HCT116 (cell line): Measurements from ENCODE around the gene PKP3. TPM values are rescaled to one million over a fixed set of nuclear protein-coding genes. Genes with fewer than 3 reads are reported as not detected.

Source experiments
- ATAC-seq: fragments of 200-7000 bp; cut with Tn5 transposase; 2 replicates; pipeline ENCODE4 v1.9.1; 2020; ENCODE audit warnings: mild to moderate bottlenecking, moderate library complexity
- BruUV-seq: library from RNA; stranded (reverse); fragments of 400-500 nt; replicated peaks from 2 replicates; lab custom pipeline; 2021; lab: Mats Ljungman, UMichigan
- CTCF ChIA-PET: fragments of 300-600 bp; sonication (Branson Sonifier 250); formaldehyde crosslinking; loops from one replicate; lab custom pipeline; 2021; ENCODE audit warnings: antibody characterized with exemption; lab: Charles Lee
- POLR2A ChIA-PET: fragments of 300-600, 350-600 bp; sonication (Branson Sonifier 250); formaldehyde crosslinking; loops from one replicate; lab custom pipeline; 2021; ENCODE audit warnings: antibody characterized with exemption; lab: Charles Lee
- RAD21 ChIA-PET, 2 experiments: fragments of 300-600 bp; sonication (Branson Sonifier 250); formaldehyde crosslinking; loops; one replicate each; lab custom pipeline; 2023; ENCODE audit warnings: low total read pairs in 2 of 2; ENCODE audit not compliant: uncharacterized antibody in 2 of 2, unreplicated experiment in 2 of 2, low non-redundant PET in 1 of 2; lab: Charles Lee
- DNase-seq: peaks from one replicate; pipeline ENCODE4 v3.0.0-alpha.2; 2010; ENCODE audit warnings: low read depth, low spot score
- H2AFZ ChIP-seq: fragments of 200-600 bp; shearing (Covaris generic), sonication (generic); 2 replicates; pipeline ENCODE4 v1.6.1; 2017; ENCODE audit warnings: low read depth, mixed run types, mixed read lengths, antibody characterized with exemption, low read length; ENCODE audit not compliant: poor library complexity, severe bottlenecking
- H3K27ac ChIP-seq: 2 replicates; pipeline ENCODE4 v1.5.1; 2012; ENCODE audit warnings: low read depth, low read length
- H3K27me3 ChIP-seq: fragments of 200-600 bp; sonication (generic); 2 replicates; pipeline ENCODE4 v1.6.1; 2016; ENCODE audit warnings: mixed run types, low read length, mixed read lengths; ENCODE audit not compliant: insufficient read depth
- H3K36me3 ChIP-seq, 2 experiments: fragments of 200-500 bp in 1 of 2; fragments of 200-600 bp in 1 of 2; sonication (Bioruptor generic) in 1 of 2; sonication (generic) in 1 of 2; 2 replicates each; pipeline versions ENCODE4 v1.5.1 to v1.6.1; 2014 to 2016; ENCODE audit warnings: low read length in 2 of 2, inconsistent platforms in 1 of 2, mixed read lengths in 1 of 2, mixed run types in 1 of 2; ENCODE audit not compliant: insufficient read depth in 2 of 2, control insufficient read depth in 1 of 2
- H3K4me1 ChIP-seq, 2 experiments: fragments of 200-600 bp in 1 of 2; sonication (generic) in 1 of 2; 2 replicates each; pipeline versions ENCODE4 v1.5.1 to v1.6.1; 2012 to 2017; ENCODE audit warnings: low read length in 2 of 2, inconsistent platforms in 1 of 2, mild to moderate bottlenecking in 1 of 2, mixed read lengths in 1 of 2, mixed run types in 1 of 2, moderate library complexity in 1 of 2; ENCODE audit not compliant: insufficient read depth in 2 of 2, control insufficient read depth in 1 of 2
- H3K4me2 ChIP-seq: fragments of 200-600 bp; sonication (generic); 2 replicates; pipeline ENCODE4 v1.6.1; 2017; ENCODE audit warnings: mixed run types, low read length, mixed read lengths
- H3K4me3 ChIP-seq, 2 experiments: fragments of 200-600 bp in 1 of 2; sonication (generic) in 1 of 2; replicated peaks in 1 of 2; 2 replicates each; pipeline ENCODE4 v1.5.1; 2011 to 2016; ENCODE audit warnings: low read length in 2 of 2, control low read depth in 1 of 2, low read depth in 1 of 2, mild to moderate bottlenecking in 1 of 2, mixed read lengths in 1 of 2, mixed run types in 1 of 2
- H3K79me2 ChIP-seq: fragments of 200-600 bp; sonication (generic); 2 replicates; pipeline ENCODE4 v1.6.1; 2017; ENCODE audit warnings: mild to moderate bottlenecking, mixed run types, low read length, moderate library complexity, mixed read lengths; ENCODE audit not compliant: insufficient read depth
- H3K9ac ChIP-seq: fragments of 200-600 bp; sonication (generic); 2 replicates; pipeline ENCODE4 v1.6.1; 2016; ENCODE audit warnings: low read length, mixed read lengths
- H3K9me2 ChIP-seq: fragments of 200-600 bp; sonication (generic), shearing (Covaris generic); 2 replicates; pipeline ENCODE4 v1.6.1; 2017; ENCODE audit warnings: mixed run types, mild to moderate bottlenecking, moderate library complexity; ENCODE audit not compliant: insufficient read depth
- H3K9me3 ChIP-seq, 2 experiments: fragments of 200-500 bp in 1 of 2; fragments of 200-600 bp in 1 of 2; sonication (Bioruptor generic) in 1 of 2; sonication (generic) in 1 of 2; 2 replicates each; pipeline ENCODE4 v1.6.1; 2014 to 2017; ENCODE audit warnings: low read length in 2 of 2, mixed read lengths in 2 of 2, inconsistent platforms in 1 of 2, low read depth in 1 of 2, mild to moderate bottlenecking in 1 of 2, mixed run types in 1 of 2, moderate library complexity in 1 of 2; ENCODE audit not compliant: control insufficient read depth in 1 of 2, insufficient read depth in 1 of 2
- H4K20me1 ChIP-seq: fragments of 200-600 bp; sonication (generic), shearing (Covaris generic); 2 replicates; pipeline ENCODE4 v1.6.1; 2017; ENCODE audit warnings: mixed run types, mild to moderate bottlenecking, moderate library complexity; ENCODE audit not compliant: insufficient read depth
- CBX3 ChIP-seq: IDR thresholded peaks from 2 replicates; pipeline ENCODE4 v1.6.1; 2012; ENCODE audit warnings: low read depth
- CEBPB ChIP-seq: IDR thresholded peaks from 2 replicates; pipeline ENCODE4 v1.6.1; 2012; ENCODE audit warnings: low read depth
- EGR1 ChIP-seq: IDR thresholded peaks from 2 replicates; pipeline ENCODE4 v1.6.1; 2012; ENCODE audit warnings: low read depth
- ELF1 ChIP-seq: IDR thresholded peaks from 2 replicates; pipeline ENCODE4 v1.6.1; 2012; ENCODE audit warnings: low read depth, borderline replicate concordance
- EZH2phosphoT487 ChIP-seq: fragments of 200-600 bp; IDR thresholded peaks from 2 replicates; pipeline ENCODE4 v1.6.1; 2018; ENCODE audit warnings: antibody characterized with exemption, borderline replicate concordance
- JUND ChIP-seq: IDR thresholded peaks from 2 replicates; pipeline ENCODE4 v1.6.1; 2012
- POLR2A ChIP-seq: IDR thresholded peaks from 2 replicates; pipeline ENCODE4 v1.7.0; 2011; ENCODE audit warnings: borderline replicate concordance; ENCODE audit not compliant: insufficient read depth, insufficient read length; ENCODE audit errors: extremely low read depth
- REST ChIP-seq: IDR thresholded peaks from 2 replicates; pipeline ENCODE4 v1.6.1; 2012; ENCODE audit warnings: low read depth
- SIN3A ChIP-seq: IDR thresholded peaks from 2 replicates; pipeline ENCODE4 v1.6.1; 2012; ENCODE audit warnings: low read depth
- SP1 ChIP-seq: IDR thresholded peaks from 2 replicates; pipeline ENCODE4 v1.6.1; 2012; ENCODE audit warnings: low read depth
- SRF ChIP-seq: IDR thresholded peaks from 2 replicates; pipeline ENCODE4 v1.6.1; 2012; ENCODE audit warnings: low read depth
- ZFX ChIP-seq: fragments of 450-650 bp; IDR thresholded peaks from 2 replicates; pipeline ENCODE4 v1.6.1; 2017
- intact Hi-C: fragments of 100-400 bp; cut with micrococcal nuclease; formaldehyde crosslinking; loops from 2 replicates; pipeline ENCODE4 v1.10.0; 2022
- total RNA-seq: library from RNA; stranded (reverse); gene quantifications from one replicate; pipeline ENCODE4 v1.2.1, GENCODE V29; 2021; ENCODE audit not compliant: unreplicated experiment
- TF ChIP-seq, protein P1 (sequence below): IDR thresholded peaks from 2 replicates; pipeline ENCODE4 v1.6.1; 2012

Gene PKP3
- total RNA-seq, 1 experiment from 2014 or later = 157 TPM

DNA sequence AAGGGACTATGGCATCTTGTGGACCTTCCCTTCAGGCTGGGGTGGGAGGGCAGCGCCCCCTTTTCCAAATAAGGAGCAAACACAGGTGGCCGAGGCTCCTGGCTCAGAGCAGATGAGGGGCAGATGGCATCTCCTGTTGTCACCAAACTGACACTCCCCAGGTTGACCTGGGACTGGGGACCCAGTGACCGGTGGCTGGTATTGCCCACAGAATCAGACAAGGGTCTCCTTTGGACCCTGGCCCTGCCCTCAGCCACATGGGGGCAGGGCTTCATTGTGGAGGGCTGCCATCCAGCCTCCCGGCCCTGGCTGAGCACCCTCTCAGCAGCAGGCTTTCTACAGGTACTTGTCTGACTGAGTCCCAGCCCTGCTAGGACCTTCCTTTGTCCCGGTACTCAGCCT, 21.6 kb downstream of the PKP3 start:
- CTCF ChIA-PET = interaction anchor here (1.6 kb wide), 1 partner anchor 33 kb away, joined by 11 read pairs; no protein-coding TSS in a partner anchor
- RAD21 ChIA-PET = no interaction called here
- intact Hi-C loops = no loop called here

More for the DNA sequence above, 21.6 kb downstream of the PKP3 start:
- no peak overlapping the region for H2AFZ ChIP-seq
- TF ChIP-seq SP1 (no peak), CEBPB (no peak), REST (no peak), EZH2phosphoT487 (no peak), EGR1 (no peak), SRF (no peak), ZFX (no peak), POLR2A (no peak), CBX3 (no peak), JUND (no peak), ELF1 (no peak), SIN3A (no peak)
- TF ChIP-seq, protein P1, sequence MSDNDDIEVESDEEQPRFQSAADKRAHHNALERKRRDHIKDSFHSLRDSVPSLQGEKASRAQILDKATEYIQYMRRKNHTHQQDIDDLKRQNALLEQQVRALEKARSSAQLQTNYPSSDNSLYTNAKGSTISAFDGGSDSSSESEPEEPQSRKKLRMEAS = no peak
- H3K36me3 ChIP-seq = no peaks in the 10 kb centered on the region
- peaks cover 19 to 33% of the 10 kb centered on the region in 2 experiments for H3K4me1 ChIP-seq
- POLR2A ChIA-PET = interaction anchor here (1.9 kb wide), 1 partner anchor 9 kb away, joined by 11 read pairs; no protein-coding TSS in a partner anchor
- H3K4me2 ChIP-seq = peak overlapping the region; percentile 93
- ATAC-seq = no peak
- no peak for DNase-seq
- peak overlapping the region; percentile 70 for H3K9ac ChIP-seq
- H3K79me2 ChIP-seq = no peaks in the 10 kb centered on the region; the same call in 1 of the 2 replicates
- H3K4me3 ChIP-seq = peak overlapping the region in 1 of 2 experiments; percentile 66; a peak in 2 of 4 replicates
- no peaks in the 10 kb centered on the region for H3K9me3 ChIP-seq
- no TSS peak for BruUV-seq
- no peaks in the 10 kb centered on the region for H3K9me2 ChIP-seq
- H3K27ac ChIP-seq = no peak overlapping the region; the same call in 1 of the 2 replicates
- H4K20me1 ChIP-seq = no peaks in the 10 kb centered on the region
- no peaks in the 10 kb centered on the region for H3K27me3 ChIP-seq
